ENCODE data around the gene LYSMD4. TPM values are rescaled to one million over a fixed set of nuclear protein-coding genes. Genes with fewer than 3 reads are reported as not detected.
A peak's percentile ranks its signal among the peaks of the same experiment; 100 is the strongest.

The LYSMD4 gene
- total and polyA plus RNA-seq, 10 of the 15 experiments (the other 5 are each of a cell fraction or from before 2014, with no cell fraction given) = 1.8 to 5.8 (median 3.9) TPM

GRCh38 chr15:99706557-99707303 is 26.5 kb downstream of the LYSMD4 start (continued):
- TF ChIP-seq, protein P1, sequence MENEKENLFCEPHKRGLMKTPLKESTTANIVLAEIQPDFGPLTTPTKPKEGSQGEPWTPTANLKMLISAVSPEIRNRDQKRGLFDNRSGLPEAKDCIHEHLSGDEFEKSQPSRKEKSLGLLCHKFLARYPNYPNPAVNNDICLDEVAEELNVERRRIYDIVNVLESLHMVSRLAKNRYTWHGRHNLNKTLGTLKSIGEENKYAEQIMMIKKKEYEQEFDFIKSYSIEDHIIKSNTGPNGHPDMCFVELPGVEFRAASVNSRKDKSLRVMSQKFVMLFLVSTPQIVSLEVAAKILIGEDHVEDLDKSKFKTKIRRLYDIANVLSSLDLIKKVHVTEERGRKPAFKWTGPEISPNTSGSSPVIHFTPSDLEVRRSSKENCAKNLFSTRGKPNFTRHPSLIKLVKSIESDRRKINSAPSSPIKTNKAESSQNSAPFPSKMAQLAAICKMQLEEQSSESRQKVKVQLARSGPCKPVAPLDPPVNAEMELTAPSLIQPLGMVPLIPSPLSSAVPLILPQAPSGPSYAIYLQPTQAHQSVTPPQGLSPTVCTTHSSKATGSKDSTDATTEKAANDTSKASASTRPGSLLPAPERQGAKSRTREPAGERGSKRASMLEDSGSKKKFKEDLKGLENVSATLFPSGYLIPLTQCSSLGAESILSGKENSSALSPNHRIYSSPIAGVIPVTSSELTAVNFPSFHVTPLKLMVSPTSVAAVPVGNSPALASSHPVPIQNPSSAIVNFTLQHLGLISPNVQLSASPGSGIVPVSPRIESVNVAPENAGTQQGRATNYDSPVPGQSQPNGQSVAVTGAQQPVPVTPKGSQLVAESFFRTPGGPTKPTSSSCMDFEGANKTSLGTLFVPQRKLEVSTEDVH (IDR thresholded peaks at IDR 0.05; ENCODE audit: low read depth, partially characterized antibody) = no peak
- no peak for TF ChIP-seq RAD21 (IDR thresholded peaks at IDR 0.05; ENCODE audit: insufficient read depth, low read depth, low read length)

- DNase-seq (ENCODE audit: low read depth, low spot score) (peak; percentile 79), FAIRE-seq (peak; percentile 65), ATAC-seq (peak; percentile 96)
- Histone ChIP-seq H3K4me3 (no peak overlapping the region), H3K9ac (ENCODE audit: control insufficient read depth, insufficient read depth, low read length) (no peak overlapping the region), H2AFZ (ENCODE audit: control insufficient read depth, low read depth, low read length) (no peak overlapping the region), H3K27ac (ENCODE audit: control insufficient read depth, insufficient read depth) (no peak overlapping the region), H3K4me1 (ENCODE audit: control insufficient read depth, insufficient read depth, low read length) (peaks cover 27% of the 10 kb centered on the region), H3K27me3 (replicated peaks in 1 of 2; ENCODE audit: control insufficient read depth in 2 of 2, insufficient read depth in 2 of 2, low read length in 1 of 2) (no peaks in the 10 kb centered on the region), H3K79me2 (ENCODE audit: control insufficient read depth, insufficient read depth, low read length) (no peaks in the 10 kb centered on the region), H3K9me3 (replicated peaks; ENCODE audit: control insufficient read depth, insufficient read depth, low read length) (no peaks in the 10 kb centered on the region), H3K4me2 (ENCODE audit: control insufficient read depth, insufficient read depth) (peak overlapping the region; percentile 31; the same call in 1 of the 2 replicates), H4K20me1 (ENCODE audit: control insufficient read depth, insufficient read depth) (no peaks in the 10 kb centered on the region), H3K36me3 (ENCODE audit: control insufficient read depth in 2 of 2, insufficient read depth in 2 of 2, low read length in 1 of 2) (peaks cover 0 to 11% of the 10 kb centered on the region in 2 experiments; a peak in 1 of 4 replicates)
- in situ Hi-C loops (cut with MboI) = loop anchor here (5.0 kb wide), 1 partner anchor 432 kb away; no protein-coding TSS in a partner anchor
- BruUV-seq (replicated peaks) = no TSS peak
- RAD21 ChIA-PET (ENCODE audit: unreplicated experiment) = interaction anchor here (0.6 to 4.9 kb wide), 60 partner anchors 9 to 628 kb away, joined by 3 to 137 read pairs (median 5); partner anchors contain the start of genes LRRC28, LYSMD4 and MEF2A
- WGBS (ENCODE audit: insufficient coverage, insufficient replicate concordance, low lambda C conversion rate, missing lambda C conversion rate) = 36% methylated on average over 3 of the region's 3 CpGs
- POLR2A ChIA-PET = interaction anchor here (0.7 to 1.6 kb wide), 7 partner anchors 15 to 453 kb away, joined by 3 to 7 read pairs (median 4); partner anchors contain the start of gene LRRC28
- intact Hi-C loops (cut with micrococcal nuclease; ENCODE audit: unreplicated experiment) = loop anchor here (1.0 to 10.0 kb wide), 6 partner anchors 53 to 431 kb away; no protein-coding TSS in a partner anchor
- CTCF ChIA-PET = interaction anchor here (0.6 to 6.0 kb wide), 82 partner anchors 9 to 604 kb away, joined by 3 to 184 read pairs (median 5); partner anchors contain the start of genes LRRC28, LYSMD4 and MEF2A
- SMC1A ChIA-PET (ENCODE audit: uncharacterized antibody, unreplicated experiment) = interaction anchor here (0.6 to 5.7 kb wide), 77 partner anchors 9 to 906 kb away, joined by 3 to 163 read pairs (median 5); partner anchors contain the start of genes LRRC28 and LYSMD4
- TF ChIP-seq DPF2 (IDR thresholded peaks at IDR 0.05) = no peak
- peak; percentile 87 for TF ChIP-seq SMC3 (IDR thresholded peaks at IDR 0.05; ENCODE audit: borderline replicate concordance, low read length)
- TF ChIP-seq POLR2A (IDR thresholded peaks at IDR 0.05; ENCODE audit: low read depth, low read length) = peak; percentile 36; the same call in 1 of the 2 replicates
- TF ChIP-seq MXI1 (IDR thresholded peaks at IDR 0.05; ENCODE audit: low read depth, low read length) = 0 out of 2 replicates have a peak, but pooled peaks have one; percentile 25
- peak; percentile 28; the same call in 1 of the 2 replicates for TF ChIP-seq RUNX3 (IDR thresholded peaks at IDR 0.05; ENCODE audit: low read length)
- 0 out of 2 replicates have a peak, but pooled peaks have one; percentile 20 for TF ChIP-seq ZNF24 (IDR thresholded peaks at IDR 0.05)
- no peak for TF ChIP-seq HSF1 (IDR thresholded peaks at IDR 0.05; ENCODE audit: low read depth, low read length)
- 0 out of 2 replicates have a peak, but pooled peaks have one; percentile 44 for TF ChIP-seq SMARCA5 (IDR thresholded peaks at IDR 0.05)
- TF ChIP-seq, protein P2, sequence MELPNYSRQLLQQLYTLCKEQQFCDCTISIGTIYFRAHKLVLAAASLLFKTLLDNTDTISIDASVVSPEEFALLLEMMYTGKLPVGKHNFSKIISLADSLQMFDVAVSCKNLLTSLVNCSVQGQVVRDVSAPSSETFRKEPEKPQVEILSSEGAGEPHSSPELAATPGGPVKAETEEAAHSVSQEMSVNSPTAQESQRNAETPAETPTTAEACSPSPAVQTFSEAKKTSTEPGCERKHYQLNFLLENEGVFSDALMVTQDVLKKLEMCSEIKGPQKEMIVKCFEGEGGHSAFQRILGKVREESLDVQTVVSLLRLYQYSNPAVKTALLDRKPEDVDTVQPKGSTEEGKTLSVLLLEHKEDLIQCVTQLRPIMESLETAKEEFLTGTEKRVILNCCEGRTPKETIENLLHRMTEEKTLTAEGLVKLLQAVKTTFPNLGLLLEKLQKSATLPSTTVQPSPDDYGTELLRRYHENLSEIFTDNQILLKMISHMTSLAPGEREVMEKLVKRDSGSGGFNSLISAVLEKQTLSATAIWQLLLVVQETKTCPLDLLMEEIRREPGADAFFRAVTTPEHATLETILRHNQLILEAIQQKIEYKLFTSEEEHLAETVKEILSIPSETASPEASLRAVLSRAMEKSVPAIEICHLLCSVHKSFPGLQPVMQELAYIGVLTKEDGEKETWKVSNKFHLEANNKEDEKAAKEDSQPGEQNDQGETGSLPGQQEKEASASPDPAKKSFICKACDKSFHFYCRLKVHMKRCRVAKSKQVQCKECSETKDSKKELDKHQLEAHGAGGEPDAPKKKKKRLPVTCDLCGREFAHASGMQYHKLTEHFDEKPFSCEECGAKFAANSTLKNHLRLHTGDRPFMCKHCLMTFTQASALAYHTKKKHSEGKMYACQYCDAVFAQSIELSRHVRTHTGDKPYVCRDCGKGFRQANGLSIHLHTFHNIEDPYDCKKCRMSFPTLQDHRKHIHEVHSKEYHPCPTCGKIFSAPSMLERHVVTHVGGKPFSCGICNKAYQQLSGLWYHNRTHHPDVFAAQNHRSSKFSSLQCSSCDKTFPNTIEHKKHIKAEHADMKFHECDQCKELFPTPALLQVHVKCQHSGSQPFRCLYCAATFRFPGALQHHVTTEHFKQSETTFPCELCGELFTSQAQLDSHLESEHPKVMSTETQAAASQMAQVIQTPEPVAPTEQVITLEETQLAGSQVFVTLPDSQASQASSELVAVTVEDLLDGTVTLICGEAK (IDR thresholded peaks at IDR 0.05; ENCODE audit: borderline replicate concordance) = no peak
These were observed 28.8 kb downstream of the LYSMD4 start for GRCh38 chr15:99704444-99704838.
